HG03565 (cell line): ENCODE measurements around the gene DCC.

Source experiments
- ATAC-seq: cut with Tn5 transposase; IDR thresholded peaks from one replicate; pipeline ENCODE4 v1.9.1; 2021; ENCODE audit warnings: mild to moderate bottlenecking, moderate library complexity; ENCODE audit not compliant: unreplicated experiment

The DCC gene

DNA sequence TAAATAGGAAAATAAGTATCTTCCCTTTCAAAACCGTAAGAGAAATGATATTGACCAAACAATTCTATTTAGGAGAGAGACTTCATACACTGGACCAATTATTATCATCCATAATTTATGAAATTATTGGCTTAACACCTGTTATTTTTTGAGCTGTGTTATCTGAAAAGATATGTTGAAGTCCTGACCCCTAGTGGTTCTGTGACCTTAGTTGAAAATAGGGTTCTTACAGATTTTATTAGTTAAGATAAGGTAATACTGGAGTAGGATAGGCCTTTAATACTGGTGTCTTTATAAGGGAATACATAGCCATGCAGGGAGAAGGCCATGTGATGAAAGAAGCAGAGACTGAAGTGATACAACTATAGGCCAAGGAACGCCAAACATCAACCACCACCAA, 659.6 kb downstream of the DCC start:
- ATAC-seq, result no peak

DNA sequence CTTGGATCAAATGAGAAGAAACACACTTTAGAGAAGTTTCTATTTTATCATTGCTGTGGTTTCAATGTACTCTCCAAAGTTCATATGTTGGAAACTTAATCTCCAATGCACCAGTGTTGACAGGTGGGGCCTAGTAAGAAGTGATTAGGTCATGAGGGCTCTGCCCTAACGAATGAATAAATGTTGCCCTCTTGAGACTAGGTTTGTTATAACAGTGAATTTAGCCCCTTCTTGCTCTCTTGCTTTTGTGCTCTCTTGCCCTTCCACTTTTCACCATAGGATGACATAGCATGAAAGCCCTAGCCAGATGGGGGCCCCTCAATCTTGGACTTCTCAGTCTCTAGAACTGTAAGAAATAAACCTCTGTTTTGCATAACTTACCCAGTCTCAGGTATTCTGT, 664.8 kb downstream of the DCC start:
- ATAC-seq, result no peak

DNA sequence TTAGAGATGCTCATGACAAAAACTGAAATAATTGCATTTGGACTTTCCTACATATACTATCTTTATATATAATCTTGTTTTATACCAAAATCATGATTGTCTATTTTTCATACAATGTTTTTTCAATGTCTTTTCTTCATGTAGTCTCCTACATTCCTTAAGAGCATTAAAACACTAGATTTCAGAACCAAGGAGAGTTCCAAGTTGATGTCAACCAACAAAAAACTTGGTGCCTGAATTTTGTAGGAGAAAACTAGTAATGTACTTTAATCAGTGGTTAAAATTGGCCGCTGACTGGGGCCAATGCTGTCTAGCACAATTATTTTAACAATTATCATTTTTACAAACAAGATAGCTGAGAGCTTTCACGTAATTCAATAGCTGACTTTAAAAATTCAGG, 678.8 kb downstream of the DCC start:
- ATAC-seq, result no peak

DNA sequence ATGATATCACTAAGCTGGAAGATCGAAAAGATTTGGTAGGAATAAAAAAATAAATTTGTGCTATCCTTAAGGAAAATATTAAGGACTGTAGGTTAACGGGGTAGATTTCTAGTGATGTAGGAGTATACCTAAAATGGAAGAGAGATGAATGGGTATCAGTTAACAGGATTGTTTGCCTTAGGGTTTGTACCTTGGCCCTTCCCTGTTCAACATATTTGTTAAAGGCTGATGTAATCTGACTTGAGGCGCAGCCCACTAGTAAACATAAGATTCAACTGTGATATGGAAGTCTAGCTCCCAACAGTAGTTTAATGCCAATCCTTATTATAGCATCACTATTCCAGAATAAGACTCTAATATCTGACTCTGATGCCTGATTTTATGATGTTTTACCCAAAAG, 685.2 kb downstream of the DCC start:
- no peak for ATAC-seq

DNA sequence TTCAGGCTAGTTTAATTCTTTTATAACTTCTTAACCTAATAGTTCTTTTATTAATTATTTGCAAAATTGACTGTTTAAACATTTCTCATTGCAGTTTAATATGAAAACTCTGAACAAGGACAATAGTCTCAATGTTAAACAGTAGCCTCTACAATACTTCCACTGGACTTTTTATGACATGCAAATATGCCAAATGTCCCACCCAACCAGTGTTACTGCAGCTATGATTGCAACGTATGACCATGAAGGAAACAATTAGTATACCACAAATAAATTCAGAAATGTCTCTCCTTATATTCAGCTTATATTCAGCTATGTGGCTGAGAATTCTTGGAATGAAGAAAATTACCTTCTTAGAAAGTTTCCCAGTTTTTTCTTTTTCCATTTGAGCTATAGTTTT, 688.6 kb downstream of the DCC start:
- no peak for ATAC-seq

DNA sequence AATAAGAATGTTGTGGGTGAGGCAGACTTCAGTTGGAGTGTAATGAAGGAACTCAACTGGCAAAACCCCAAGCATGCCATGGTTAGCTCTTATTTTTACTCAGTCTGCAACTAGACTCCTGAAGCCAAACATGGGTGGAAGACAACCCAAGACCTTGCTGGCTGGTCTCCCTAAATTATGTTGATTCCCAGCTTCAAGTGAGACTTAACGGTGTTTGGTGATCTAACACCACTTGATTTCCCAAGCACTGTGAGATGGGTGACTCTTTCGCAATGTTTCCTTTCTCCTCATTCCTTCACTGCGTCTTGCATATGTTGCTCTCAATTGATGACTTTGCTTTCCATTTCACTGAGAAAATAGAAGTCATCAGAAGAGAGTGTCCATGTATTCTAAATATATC, 693.1 kb downstream of the DCC start:
- no peak for ATAC-seq

DNA sequence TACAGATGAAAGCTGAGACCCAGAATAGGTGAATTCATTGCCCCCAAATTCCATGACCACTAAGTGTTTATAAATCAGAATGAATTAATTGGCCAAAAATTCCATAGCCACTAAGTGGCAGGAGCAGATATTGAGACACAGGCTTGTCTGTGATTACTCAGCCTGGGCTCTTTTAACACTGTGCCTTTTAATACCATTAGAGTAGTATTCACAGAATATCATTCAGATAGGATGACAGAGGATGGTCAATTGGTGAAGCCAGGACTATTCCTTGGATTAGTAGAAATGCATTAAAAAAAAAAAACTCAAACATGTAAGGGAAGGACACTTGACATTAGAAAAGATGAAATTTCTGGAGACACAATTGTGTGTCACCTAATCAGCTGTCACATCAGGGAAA, 698.6 kb downstream of the DCC start:
- no peak for ATAC-seq

DNA sequence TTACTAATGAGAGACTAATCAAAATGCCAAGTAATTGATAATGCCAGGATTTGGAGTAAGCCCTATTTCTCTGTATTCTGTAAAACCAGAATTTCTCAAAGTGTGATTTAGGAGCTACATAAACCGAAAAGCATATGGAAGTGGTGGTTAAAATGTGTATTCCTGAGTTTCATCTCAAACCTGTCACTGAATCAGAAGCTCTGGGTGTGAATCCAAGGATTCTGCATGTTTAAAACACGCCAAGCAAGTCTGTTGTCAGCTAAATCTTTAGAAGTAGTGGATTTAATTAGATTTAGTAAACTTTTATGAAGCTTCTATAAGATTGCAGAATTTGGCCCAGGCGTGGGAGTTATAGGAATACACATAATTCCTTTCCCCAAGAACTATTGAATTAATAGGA, 700.3 kb downstream of the DCC start:
- no peak for ATAC-seq

DNA sequence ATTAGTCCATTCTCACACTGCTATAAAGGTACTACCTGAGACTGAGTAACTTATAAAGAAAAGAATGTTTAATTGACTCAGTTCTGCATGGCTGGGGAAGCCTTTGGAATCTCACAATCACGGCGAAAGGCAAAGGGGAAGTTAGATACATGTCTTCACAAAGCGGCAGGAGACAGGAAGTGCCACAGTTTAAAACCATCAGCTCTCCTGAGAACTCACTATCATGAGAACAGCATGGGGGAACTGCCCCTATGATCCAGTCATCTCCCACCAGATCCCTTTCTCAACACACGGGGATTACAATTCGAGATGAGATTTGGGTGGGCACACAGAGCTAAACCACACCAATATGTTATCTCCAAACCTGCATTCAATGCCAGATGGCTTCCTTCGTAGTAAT, 716.1 kb downstream of the DCC start:
- no peak for ATAC-seq

DNA sequence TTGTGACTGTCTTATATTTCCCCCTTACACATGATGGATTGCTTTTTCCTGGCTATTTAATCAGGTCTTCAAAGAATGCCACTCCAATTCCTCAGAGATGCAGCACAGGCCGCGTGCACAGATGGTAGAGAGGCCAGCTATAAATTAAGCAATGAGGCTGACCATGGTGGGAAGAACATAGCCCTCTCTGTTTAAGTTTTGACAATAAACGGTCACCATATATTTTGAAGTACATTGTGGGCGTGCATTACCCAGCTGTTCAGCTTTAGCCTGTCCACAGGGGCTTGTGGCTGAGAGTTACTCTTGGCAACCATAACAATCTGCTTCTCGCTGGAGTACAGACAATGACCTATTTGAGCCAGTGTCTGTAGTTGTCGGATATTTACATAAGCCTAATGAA, 730.8 kb downstream of the DCC start:
- no peak for ATAC-seq

DNA sequence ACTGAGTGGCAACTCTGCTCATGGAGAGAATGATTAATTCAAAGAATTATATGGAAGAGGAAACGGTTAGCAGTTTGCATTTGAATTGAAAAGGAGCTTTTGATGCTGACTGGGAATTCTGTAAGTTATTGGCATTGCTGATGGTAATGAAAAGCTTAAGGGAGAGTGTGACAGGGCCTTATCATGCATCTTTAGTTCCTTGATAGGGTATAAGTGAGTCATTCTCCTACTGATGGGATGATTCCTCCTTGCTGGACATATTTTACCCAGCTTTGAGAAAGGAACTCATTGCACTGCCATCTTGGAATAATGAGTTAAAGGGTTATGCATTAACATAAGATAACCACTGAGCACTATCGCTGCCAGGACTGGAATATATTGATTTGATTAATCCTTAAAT, 740.7 kb downstream of the DCC start:
- no peak for ATAC-seq

DNA sequence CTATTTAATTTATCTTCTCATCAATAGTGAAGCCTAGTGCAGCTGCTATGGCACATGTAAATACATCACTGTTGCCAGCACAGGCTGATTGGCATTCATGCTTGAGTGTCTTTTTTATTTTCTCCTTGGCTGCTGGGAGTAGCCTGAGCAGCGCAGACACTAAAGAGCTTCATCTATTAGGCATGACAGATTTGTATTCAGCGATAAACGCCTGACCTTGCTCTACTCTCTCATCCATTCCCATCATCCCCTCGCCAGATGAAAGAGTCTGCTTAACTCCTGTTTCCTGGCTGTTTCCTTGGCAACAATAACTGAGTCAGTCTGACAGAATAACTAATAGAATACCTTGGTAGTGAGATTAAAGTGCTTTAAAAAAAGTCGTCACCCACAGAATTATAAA, 753.6 kb downstream of the DCC start:
- ATAC-seq, result no peak

DNA sequence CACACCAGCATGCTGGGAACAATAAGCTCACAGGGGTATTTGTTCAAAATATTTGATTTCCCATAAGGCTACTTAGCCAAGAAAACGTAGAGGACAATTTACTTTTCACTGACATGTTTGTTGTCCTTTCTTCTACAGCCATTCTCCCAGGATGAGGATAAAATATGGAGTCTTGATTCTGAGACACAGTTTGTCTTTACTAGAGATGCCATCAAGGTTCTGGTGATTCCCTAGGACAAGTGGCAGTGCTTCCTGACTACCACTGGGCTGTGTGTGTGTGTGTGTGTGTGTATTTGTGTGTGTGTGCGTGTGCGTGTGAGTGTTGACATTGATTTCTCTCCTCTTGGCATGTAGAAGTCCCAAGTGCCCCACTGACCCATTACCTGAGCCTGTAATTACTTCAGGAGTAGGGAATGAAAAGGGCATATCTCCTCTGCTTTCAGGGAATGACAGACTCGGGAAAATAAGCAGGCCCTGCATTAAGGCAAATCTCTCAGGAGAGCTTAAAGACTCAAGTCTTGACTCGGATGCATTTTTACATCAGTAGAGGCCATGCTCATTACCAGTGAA, 761.6 kb downstream of the DCC start:
- ATAC-seq, result no peak

DNA sequence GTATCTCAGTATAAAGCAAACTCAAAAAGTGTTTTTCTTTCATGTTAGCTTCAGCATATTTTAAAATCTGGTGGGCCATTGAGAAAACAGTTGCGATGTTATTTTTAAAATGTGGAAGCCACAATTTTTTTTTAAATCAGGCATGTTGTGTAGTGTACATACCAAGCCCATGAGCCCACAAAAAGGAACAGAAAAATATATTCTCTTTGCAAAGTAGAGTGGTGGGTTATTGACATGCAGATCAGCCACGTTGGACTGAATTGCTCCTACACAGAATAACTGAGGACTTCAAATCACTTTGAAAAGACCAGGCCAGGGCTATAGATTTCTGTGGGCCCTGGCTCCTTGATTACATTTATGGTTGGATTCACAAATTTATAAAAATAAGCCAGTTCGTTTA, 774.4 kb downstream of the DCC start:
- ATAC-seq, result no peak

DNA sequence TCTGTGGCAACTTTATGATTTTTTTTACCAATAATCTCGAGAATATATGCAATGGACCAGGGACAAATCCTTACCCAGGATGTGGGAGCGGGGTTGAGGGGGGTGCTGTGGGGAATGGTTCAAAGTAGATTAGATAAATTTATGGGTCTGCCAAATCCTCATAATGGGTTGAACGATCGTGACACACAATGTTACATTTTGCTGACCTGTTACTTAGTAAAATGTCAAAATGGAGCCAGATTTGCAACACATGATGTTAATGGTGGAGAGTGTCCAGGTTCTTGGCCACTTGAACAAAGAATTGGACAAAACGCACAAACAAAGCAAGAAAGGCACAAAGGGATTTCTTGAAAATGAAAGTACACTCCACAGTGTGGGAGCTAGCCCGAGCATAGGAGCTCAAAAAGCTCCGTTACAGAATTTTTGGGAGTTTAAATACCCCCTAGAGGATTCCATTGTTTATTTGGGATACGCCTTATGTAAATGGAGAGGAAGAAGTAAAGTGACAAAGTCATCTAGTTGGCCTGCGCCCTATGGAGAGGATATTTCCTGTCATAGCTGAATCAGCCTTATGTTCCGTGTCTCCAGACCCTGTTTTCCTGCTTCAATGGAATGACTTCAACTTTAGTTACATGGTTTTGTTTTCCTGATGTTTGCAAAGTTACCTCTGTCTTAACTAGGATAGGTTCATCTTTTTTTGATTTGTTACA, 776.0 kb downstream of the DCC start:
- ATAC-seq, result no peak

DNA sequence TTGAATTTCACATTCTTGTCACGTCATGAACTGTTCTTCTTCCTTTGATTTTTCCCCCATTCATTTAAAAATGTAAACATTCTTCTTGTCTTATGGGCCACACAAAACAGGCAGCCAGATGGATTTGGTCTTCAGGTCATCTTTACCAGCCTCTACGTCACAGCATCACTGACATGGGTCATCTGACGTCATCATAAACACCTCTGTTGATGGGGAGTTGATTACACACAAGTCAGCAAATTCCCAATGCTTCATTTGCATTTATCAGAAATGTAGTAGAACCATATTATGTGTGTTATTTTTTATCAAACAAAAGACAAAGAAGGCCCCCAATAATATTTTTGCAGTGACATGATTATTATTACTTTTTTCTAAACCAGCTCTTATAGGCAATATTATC, 777.9 kb downstream of the DCC start:
- no peak for ATAC-seq

DNA sequence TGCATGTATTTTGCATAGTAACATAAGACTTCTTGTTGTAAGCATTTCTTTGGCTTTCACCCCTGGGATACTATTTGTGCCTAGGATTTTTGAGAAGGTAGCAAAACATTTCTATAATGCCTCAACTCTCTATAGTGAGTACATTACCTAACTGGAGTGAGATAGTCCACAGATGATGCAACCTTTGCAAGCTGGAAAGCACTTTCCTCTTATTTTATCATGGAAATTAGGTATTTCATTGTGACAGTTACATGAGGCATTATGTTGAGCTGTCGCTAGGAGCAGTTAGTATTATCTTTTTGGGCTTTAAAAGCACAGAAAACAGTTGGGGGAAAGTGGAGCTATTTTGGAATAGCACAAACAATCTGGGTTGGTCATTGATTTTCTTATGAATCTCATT, 786.2 kb downstream of the DCC start:
- no peak for ATAC-seq

DNA sequence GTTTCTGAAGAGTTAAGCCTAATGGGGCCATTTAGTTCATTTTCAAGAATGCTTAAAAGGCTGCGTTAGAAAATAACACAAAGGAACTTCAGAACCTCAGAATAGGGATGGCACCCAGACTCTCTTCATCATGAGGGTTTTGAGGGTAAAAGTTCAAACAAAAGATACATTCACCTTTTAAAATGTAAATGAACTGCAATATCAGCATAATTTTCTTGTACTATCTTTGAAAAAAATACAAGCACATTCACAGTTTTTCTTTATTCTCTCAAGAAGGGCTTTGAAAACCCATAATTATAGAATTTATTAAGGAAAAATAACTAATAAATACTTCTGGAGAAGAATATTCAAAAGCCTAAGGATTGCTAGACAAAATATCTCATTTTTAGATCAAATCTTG, 791.0 kb downstream of the DCC start:
- ATAC-seq, result no peak

DNA sequence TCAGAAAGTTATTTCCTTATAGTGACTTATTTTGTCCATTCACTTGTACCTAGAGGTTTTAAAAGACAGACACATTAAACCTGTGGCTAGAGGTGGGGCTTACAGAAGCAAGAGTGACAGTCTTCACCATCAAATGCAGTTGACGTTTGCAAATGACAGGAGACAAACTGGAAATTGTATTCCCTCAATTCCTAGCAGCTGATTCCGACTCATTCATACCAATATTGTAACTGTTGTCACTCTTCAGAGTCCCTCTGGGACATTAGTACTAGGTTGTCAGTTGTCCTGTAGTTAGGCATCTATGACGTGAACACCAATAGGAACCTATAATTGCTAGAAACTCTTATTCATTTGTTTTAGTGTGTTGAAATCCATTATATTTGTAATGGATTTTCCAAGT, 794.7 kb downstream of the DCC start:
- no peak for ATAC-seq

DNA sequence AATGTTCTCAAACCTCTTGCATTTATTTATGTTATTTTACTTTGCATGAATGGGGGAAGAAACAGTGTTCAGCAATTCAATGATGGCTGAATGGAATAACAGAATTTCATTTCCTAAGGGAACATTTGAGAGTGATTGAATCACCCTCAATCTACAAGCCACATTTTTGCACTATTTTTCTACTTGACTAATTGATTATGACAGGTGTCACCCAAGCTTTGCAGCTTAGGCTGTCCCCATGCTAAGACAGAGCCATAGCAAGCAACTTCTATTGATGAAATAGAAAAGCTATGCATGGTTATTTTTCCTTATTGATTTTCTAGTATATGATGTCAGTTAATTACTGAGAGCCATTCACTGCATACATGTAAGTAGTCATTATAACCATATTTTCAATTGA, 795.7 kb downstream of the DCC start:
- ATAC-seq, result no peak

DNA sequence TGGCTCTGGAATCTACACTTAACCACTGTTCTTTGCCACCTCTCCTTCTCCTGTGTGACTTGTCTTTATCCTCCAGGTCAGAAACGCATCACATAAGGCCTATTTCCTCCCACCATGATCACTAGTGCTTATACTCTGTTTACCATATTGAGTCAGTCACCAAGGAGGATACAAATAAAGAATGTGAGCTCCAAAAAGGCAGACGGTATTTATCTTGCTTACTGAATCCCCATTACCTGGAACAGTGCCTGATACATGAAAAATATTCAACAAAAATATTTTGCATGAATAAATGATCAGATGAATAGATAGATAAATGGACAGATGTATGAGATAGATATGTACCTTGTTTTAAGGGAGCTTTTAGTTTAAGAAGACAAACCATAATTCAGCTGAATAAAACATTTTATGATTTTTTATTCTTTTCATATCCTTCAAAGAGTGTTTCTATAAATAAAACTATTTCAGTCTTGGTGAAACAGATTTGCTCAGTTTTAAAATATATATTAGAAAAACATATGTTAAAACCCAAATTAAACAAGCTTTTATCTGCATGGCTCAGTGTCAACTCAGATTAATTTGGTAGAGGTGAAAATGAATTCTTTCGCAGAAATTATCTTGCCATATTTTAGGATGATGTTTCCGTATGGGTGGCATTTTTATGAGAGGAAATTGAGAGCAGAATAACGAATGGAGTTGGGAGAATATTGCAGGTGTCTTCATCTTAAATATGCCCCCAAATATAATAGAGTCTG, 799.9 kb downstream of the DCC start:
- no peak for ATAC-seq

DNA sequence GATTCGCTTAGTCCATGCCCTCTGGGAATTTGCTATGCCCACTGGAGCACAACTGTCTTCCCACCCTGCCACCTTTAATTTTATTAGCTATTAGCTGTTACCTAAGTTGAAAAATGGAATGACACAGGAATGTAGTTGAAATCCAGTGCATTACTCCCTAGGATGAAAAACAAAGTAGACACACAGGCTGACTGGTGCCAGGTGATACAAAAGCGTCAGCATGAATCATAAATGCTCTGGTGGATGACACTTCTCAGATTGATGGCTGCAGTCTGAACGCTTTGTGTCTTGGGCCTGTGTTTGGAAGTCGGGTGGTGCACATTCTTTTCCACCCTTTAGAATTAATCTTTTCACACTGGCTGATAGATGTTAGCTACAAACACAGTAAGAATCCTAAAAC, 802.0 kb downstream of the DCC start:
- ATAC-seq, result no peak

DNA sequence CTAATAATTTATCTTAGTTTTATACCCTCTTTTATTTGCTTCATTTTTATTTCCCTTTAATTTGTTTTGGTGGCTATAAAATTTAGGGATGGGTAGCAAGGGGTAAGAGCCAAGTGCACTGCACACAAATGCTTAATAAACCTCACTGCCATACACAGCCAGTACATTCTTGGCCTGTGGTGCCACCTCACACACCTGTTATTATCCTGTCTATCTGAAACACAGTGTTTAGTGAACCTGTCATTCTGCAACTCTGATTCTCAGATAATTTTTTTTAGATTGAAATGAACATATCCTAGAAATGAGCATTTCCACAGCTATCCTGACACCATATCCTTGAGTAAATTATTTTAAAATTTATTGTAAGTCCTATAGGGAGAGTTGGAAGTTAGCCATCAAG, 807.5 kb downstream of the DCC start:
- ATAC-seq, result no peak
